Measurements from ENCODE around the gene SLC12A1.

SLC12A1 gene

DNA sequence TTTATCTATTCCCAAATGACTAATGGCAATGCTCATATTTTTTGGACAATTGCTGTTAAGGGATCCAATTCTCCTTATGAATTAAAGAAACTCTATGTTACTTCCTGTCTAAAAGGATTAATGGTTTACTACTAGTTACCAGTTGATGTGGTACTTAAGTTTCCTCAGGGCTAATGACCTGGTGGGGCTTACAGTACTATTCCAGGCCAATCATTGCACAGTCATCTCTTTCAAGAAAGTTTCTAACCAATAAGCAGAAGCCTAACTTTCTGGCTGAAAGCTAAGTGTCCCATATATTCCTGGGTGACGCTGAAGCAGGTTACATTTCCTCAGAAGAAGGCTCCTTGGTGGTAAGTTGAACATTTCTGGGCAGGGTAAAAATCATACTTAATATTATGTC is at the start of gene SLC12A1:
TSS of gene SLC12A1 (plus strand) at position 322 of the 400 bp plus-strand sequence. CDS start 1,418 bp downstream, outside the sequence.
- no peak for DNase-seq

DNA sequence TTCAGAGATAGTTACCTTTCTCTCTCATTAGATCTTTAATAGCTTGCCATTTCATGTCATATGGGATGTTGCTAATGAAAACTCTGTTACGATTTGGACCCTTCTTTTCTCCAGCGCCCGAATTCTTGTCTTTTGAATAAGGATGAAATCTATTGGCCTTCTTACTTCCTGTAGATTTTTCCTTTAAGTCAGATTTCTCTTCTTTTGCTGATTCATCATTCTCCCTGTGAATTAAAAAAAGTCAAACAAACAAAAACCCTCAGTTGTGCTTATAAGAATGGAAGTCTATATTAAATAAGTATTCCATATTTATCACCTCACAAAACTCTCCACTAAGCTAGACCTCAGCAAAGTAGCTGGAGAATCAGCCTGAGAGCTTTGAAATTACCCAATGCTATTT is 37.5 kb upstream of the SLC12A1 start:
- DNase-seq, result no peak

DNA sequence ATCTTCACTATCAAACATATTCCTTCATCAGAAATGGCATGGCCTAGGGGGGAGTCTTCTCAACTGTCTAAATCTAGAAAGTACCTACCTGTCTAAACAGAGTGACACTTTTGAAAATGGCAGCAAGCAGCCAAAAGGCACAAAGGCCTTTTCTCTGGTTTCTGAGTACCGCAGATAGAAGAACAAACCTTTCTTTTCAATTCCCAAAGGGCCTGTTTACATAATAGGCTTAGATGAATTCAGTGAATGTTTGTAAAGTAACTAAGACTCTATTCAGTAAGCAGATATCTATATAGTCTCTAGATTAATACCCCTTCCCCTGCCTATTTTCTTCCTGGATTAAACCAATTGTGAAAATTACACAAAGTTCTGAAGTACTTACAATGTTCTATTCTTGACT is 35.1 kb upstream of the SLC12A1 start:
- DNase-seq, result no peak

DNA sequence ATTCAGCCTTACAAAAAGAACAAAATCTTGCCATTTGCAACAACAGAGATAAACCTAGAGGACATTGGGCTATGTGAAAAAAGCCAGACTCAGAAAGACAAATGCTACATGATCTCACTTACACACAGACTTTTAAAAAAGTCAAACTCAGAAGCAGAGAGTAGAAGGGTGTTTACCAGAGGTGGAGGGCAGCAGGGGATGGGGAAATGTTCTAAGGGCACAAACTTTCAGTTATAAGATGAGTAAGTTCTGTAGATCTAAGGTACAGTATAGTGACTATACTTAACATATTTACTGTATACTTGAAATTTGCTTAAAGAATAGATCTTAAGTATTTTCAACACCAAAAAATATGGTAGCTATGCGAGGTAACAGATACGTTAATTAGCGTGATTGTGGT is 31.0 kb upstream of the SLC12A1 start:
- DNase-seq, result no peak

DNA sequence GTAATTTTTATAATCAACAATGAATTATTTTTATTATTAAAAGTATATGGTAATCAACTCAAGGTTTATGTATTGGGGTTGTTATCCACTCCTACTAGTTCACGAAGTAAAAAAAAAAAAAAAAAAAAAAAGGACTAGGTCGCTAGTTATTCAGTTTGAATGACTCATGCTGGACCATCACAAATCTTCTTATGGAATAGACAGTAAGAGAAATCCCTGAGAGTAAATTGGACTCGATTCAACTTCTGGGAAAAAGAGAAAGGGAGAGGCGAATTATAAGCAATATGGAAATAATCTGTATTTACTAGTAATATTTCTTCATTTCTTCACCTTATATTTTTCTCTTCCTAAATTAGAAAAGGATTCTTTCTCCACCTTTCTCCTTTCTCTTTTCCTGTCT is 30.0 kb upstream of the SLC12A1 start:
- no peak for DNase-seq

DNA sequence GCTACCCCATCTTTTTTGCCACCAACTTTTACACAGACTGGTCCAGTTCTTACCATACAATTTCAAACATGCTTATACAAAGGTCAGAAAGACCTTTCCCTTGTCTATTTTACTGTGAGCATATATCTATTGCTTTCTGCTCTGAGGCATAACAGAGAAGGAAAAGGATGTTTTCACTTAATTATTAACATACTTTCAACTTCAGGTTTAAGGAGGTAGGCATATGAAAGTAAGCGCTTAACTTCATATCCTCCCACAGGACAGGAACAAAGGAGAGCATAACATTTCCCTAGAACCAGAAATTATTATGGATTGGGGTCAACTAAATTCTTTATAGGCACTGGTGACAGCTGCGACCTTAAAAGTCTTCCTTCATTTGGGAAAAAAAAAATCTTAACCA is 29.1 kb upstream of the SLC12A1 start:
- DNase-seq, result no peak

DNA sequence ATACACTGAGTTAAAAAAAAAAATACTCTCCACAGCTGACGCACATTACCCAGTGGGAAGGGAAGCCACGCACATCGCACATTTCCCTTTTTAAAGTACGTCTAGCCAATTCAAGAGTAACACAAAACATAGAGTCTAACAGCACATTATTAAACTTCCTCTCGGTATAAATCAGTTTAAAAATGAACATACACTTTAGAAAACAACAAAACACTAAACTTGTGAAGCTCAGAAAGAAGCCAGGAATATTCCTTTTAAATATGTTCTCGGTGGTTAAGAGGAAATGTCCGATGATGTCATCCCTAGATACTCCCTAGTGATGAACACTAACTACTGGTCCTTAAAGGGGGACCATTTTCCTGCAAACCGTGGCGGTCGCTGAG is 28.7 kb upstream of the SLC12A1 start:
- no peak for DNase-seq

DNA sequence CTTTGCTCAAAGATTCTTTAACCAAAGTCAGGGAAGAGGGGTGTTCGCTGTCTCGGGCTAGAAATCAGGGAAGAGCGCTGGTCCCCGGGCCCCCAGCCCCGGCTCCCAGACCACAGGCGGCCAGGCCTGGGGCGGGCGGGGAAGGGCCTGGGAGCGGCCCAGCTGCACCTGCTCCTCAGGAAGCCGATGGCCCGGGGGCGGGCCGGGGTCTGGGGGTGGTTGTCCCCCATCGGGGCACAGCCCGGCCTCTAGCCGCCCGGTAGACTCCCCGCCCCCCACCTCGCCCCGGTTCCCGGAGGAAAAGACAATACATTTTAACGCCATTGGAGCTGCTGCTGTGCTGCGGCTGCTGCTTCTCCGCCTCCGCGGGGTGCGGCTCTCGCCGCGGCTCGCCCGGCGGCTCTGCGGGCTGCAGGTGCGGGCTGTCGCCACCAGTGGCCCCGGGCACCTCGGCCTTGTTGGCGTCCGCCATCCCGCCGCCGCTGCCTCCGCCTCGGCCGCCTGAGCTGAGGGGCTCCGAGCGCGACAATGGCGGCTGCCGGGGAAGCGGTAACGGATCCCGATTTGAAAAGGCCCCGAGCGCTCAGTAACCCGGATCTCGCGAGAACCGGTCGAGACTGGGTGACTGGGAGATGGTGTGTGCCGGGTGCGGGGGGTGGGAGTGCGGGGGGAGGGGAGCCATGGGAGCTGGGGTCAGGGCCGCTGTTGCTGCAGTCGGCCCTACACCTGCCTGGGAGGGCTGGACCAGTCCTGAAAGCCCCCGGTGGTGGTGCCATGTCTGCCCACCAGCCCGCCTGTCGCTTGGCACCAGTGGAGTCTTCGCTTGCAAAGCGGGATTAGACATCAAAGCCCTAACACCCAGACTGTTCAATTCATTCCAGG is 28.1 kb upstream of the SLC12A1 start, which contains the start of gene MYEF2:
TSS of gene MYEF2 (minus strand) at position 530 of the 882 bp plus-strand sequence. CDS start at position 472, 58 bp downstream.
- DNase-seq, result no peak

DNA sequence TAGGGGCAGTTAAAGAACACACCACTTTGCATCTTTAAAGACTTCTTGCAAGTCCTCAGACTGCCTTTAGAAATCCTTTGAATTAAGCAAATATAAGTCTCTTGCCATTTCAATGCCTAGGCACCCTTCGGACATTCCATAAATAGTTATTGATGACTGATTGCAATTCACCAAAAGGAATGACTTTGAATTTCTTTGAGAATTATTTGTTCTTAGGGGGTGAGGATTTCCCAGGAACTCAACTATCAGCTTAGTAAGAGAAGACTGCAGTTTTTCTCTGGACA is 27.5 kb upstream of the SLC12A1 start:
- no peak for DNase-seq

DNA sequence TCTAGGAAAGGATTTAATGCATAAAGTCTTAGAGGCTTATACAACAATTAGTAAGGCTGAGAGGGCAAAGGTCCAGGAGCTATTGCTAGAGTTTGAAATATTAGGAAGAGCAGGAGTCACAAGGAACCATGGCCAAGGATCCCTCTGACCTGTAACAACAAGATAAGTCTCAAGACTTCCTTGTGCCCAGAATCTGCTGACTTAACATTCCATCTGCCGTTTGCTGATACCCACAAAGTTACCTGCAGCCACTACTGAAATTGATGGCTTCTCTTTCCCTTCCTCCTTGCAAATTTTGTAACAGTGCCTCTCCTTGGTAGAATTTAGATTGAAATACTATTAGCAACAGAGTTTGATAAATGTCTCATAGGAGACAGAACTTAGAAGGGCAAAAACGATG is 23.4 kb upstream of the SLC12A1 start:
- DNase-seq, result no peak

DNA sequence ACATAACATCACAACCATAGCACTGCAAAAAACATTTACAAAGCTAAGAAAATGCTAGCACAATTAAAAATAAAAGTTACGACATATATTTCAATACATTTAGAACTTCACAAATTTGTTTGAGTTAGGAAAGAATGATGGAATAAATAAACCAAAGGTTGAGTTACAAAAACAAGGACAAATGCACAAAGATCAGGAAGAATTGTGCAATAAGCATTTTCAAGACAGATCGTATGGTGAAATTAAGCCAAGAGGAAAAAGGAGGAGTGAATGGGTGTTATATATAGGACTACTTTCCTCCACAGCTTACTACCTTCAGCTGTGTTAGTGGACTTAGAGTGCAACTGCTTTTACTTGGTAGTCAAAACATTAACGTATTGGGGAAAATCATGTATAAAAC is 20.6 kb upstream of the SLC12A1 start:
- no peak for DNase-seq

DNA sequence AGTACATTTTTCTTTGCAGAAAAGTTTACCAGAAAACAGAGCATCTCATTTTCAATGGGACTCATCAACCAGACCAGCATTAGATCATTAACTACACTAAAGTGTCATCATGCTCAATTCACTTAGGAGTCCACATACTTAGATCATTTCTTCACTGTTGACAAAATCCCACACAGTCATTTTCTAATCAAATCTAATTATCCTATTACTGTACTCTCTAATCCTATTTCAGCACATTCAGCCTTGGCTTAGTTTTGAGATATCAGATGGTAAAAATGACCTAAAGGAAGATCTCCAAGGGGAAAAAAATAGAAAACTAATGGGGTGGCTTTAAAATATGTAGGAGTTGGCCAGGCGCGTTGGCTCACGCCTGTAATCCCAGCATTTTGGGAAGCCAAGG is 19.8 kb upstream of the SLC12A1 start:
- no peak for DNase-seq

DNA sequence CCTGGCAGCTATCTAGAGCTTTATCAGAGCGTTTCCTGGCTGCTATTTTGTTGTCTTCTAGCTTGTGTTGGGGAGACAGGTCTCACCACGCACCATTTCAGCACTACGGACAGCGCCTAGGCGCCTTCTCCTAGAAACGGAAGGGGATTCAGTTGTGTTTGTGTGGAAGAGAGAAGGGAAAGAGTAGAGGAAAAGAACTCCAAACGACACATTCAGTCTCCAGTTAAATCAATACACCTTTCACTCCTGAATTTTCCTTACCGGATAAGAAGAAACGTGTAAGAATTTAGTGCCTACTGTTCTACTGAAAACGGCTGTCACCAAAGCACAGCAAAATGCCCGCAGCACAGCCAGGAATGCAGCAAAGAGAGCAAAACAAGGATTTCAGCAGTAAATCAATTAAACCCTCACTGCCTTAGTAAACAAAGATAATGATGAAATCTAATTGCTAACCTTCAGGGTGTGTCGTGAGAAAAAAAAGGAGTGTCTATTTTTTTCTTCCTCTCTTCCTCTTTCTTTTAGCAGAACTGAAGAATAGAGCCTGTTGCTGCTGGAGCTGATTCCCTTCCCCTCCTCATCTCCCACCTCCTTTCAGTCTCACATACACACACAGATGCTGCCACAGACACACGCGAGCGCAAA is 15.0 kb upstream of the SLC12A1 start:
- DNase-seq, result no peak

DNA sequence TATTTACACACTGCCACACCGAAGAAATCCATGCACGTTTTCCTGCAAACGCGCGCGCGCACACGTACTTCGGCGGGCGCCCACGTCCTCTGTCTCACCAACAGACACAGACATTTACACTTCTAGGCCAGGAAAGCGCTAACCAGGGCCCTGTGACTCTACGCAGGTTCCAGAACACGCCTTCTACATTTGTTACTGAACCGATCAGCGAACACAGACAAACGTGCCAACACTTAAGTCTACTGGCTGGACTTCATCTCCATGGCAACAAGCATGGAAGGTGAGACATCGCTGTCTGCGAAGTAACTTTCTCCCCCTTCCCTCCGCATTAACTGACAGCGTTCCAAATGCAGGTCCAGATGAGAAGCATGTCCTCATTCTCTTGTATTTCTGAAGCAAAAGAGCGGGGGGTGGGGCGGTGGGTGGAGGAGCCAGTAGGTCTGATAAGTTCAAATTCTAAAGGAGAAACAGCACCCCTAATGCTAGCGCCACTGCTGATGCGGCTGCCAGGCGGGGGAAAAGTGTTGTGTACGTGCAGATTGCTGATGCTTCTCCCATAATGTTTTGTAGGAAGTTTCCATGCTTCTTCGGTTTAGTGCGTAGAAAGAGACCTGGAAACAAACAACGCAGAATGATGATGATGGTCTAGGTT is 14.4 kb upstream of the SLC12A1 start, which contains the start of gene CTXN2:
TSS of gene CTXN2 (plus strand) at position 92 of the 652 bp plus-strand sequence. CDS start 9,636 bp downstream, outside the sequence.
- no peak for DNase-seq

DNA sequence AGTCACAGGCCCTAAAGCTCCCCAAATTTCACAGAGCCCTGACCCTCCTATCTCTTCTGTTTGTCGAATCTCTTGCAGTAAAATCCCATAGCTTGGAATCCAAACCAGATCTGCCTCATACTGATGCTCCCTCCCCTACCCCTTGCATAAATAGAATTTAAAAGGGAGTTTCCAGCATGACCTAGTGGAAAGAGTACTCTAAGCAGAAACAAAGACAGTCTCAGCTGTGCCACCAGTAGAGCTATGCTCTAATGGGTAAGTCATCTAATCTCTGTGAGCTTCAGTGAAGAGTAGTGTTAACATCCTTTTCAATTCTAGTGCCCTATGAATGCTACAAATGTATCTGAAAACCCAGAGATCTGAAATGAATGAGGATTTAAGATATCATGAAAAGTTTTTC is 4.0 kb upstream of the SLC12A1 start:
- no peak for DNase-seq

DNA sequence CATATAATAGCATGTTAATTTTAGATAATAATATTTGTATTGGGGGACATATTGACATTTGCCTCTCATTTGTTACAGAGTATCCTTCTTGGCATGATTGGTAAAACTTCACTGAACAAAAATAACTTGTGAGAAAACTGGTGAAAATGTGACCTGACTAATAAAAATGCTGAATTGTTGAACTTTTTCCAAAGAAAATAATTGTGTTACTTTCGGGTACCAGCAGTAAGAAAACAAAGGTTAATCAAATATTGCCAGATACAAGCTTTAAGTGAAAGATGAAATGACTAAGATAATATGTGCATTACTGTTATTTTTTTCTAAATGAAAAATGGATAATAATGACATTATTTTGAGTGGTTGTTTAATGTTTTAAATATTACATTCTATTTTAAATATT is 15.2 kb downstream of the SLC12A1 start:
- no peak for DNase-seq

DNA sequence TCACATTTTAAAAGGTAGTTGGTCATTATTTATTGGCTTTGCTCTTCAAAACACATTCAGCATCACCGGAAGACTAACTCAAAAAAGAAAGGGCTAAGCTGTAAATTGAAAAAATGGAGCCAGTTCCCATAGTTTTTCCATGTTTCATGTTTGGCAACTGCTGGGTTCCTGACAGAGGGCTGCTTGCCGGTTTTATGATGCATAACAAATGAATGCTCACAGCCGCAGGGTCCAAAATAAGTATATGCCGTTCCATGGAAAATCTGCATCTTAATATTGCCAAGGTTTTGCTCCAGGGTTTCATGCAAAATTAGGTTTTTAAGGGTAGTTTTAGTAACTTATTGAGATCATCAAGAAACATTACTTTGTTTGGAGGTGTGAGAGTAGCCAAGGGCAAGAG is 15.8 kb downstream of the SLC12A1 start:
- DNase-seq, result no peak

DNA sequence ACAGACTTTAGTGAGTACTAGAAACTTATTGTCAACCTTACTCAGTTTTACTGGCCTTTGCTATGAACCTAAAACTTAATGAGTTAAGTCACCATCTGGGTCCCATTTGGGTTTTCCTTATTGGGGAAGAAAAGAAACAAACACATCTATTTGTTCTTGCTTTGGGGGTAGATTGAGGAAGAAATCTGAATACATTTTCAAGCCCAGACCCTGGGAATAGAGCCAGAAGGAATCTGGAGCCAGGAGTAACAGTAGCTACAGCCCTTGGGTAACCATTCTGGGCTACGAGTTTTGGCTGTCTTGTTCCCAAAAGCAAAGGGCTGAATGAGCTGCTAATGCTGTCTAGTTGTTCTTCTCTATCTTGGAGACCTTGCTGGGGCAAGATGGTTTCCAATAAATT is 16.5 kb downstream of the SLC12A1 start:
- no peak for DNase-seq

DNA sequence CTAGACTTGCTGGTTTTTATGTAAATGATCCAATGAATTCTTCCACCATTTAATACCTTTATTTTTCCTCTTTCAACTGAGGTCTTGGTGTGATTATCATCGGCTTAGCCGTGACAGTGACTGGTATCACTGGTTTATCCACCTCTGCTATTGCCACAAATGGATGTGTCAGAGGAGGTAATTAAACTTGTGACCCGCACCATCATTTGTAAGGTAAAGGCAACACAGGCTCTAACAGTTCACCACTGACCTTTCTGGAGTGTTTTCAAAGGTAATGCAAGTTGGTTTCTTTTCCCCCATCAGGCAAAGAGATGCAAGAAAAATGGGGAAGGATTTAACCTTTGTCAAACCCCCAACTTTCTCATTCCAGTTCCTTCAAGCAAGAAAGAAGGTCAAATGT is 19.7 kb downstream of the SLC12A1 start:
- DNase-seq, result no peak

DNA sequence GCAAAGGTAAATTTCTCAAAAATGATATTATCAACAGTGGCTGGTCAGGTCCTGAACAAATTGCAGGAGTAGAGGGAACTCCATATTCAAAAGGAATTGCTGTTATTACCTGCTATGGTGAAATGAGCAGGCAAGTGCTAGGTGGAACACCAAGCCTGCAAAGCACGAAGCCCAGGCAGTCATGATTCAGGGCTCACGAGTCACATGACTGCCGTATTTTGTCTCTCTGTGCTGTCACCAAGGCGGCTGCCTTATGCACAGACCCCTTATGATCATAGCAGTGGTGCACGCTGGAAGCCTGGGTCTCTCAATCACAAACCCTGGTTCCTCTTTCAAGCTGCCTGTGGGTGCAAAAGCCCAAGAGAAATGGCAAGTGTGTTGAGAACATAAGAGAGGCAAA is 24.4 kb downstream of the SLC12A1 start:
- DNase-seq, result no peak

DNA sequence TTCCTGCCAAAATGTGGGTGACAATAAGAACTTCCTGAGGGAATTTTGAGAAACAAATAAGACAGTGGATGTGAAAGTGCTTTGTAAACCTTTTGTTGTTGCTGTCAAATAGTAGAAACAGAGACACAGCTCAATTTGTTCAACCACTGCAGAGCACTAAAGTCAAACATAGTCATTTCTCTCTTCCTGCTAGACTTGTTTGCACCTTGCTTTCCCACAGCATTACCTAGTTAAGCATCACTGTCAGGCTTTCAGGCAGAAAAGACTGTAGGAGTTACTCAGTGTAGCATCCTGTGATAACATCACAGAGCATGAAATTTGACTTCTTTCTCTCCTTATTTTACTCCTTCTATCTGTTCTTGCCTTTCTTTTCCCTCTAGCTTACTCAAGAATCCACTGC is 27.1 kb downstream of the SLC12A1 start:
- no peak for DNase-seq

DNA sequence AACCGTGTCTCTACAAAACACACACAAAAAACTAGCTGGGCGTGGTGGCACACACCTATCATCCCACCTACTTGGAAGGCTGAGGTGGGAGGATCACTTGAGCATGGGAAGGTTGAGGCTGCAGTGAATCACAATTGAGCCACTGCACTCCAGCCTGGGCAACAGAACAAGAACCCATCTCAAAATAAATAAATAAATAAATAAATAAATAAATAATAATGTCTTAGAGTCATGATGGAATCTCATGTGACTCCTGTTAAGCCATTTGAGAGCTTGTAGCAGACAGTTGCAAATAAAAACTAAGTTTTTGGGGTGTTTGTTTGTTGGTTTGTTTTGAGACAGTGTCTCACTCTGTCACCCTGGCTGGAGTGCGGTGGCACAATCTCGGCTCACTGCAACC is 33.2 kb downstream of the SLC12A1 start:
- no peak for DNase-seq

DNA sequence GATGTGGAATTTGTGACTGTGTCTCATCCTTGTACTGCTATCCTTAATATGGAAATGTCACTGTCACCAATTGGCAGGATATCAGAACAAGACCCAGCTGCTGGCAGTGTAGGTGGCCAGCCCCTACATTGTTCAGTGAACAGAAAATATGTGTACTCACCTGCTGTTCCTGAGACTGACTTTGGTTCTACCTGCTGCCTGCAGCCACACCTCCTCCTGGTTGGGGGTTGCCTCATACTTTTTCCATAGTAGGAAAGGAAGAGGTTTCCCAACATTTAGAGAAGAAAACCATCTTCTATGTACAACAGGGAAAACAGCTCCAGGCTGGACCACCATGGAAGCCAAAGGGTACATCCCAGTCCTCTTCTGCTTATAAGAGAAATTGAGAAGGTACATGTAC is 35.9 kb downstream of the SLC12A1 start:
- no peak for DNase-seq

DNA sequence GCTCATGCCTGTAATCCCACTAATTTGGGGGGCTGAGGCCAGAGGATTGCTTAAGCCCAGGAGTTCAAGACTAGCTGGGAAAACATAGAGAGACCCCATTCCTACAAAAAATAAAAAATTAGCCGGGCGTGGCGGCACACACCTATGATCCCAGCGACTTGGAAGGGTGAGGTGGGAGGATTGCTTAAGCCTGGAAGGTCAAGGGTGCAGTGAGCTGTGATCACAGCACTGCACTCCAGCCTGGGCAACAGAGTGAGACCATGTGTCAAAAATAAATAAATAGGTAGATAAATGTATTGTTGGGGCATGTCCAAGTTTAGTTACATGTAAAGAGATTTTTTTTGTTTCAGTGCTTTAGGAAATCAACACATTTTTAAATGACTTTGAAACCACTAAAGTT is 36.4 kb downstream of the SLC12A1 start:
- DNase-seq, result no peak

All from SIG-M5 (cell line).